IMR-90 (cell line): ENCODE results near the gene BEGAIN.

ENCODE experiments used
- CTCF ChIP-seq: conservative IDR thresholded peaks from 2 replicates; pipeline ENCODE4 v1.5.1; 2012; ENCODE audit warnings: mild to moderate bottlenecking, low read depth, low read length, improper control_type of control experiment
- MXI1 ChIP-seq: IDR thresholded peaks from 2 replicates; pipeline ENCODE4 v1.6.1; 2012; ENCODE audit warnings: low read depth, mild to moderate bottlenecking, low read length, moderate library complexity, borderline replicate concordance
- NFE2L2 ChIP-seq: fragments of 150-350 bp; IDR thresholded peaks from 2 replicates; pipeline ENCODE4 v1.6.1; 2016; ENCODE audit warnings: low read depth, mild to moderate bottlenecking, low read length

- no peak for TF ChIP-seq NFE2L2
- TF ChIP-seq CTCF: no peak
- no peak for TF ChIP-seq MXI1
Observed at GRCh38 chr14:100533656-100534485, 53.3 kb downstream of the BEGAIN start.
